HepG2 (cell line): ENCODE measurements around the gene ZIC2. TPM values are rescaled to one million over a fixed set of nuclear protein-coding genes. Genes with fewer than 3 reads are reported as not detected.

Experiments used
- ATAC-seq: fragments of 200-7000 bp; cut with Tn5 transposase; 3 replicates; pipeline ENCODE4 v1.9.1; 2020; ENCODE audit warnings: mild to moderate bottlenecking, moderate library complexity
- Bru-seq: library from RNA; stranded (reverse); fragments of 400-500 nt; gene quantifications from one replicate; lab custom pipeline; 2021; lab: Mats Ljungman, UMichigan
- BruChase-seq, 2 experiments: library from RNA; stranded (reverse); fragments of 400-500 nt; gene quantifications; one replicate each; lab custom pipeline; 2021; lab: Mats Ljungman, UMichigan
- BruUV-seq: library from RNA; stranded (reverse); fragments of 400-500 nt; replicated peaks from 2 replicates; lab custom pipeline; 2021; lab: Mats Ljungman, UMichigan
- CTCF ChIA-PET: fragments of 300-600 bp; formaldehyde crosslinking; extraction: SDS; loops from one replicate; lab custom pipeline; 2021; ENCODE audit warnings: low total read pairs, inconsistent platforms, low intra/inter-chr PET ratio; lab: Yijun Ruan, JAX
- POLR2A ChIA-PET: fragments of 350-600 bp; sonication (Branson Sonifier 250); formaldehyde crosslinking; loops from one replicate; lab custom pipeline; 2020; ENCODE audit warnings: antibody characterized with exemption, inconsistent platforms; lab: Yijun Ruan, JAX
- DNase-seq: peaks from one replicate; pipeline ENCODE4 v3.0.0-alpha.2; 2015; ENCODE audit warnings: low spot score
- FAIRE-seq: peaks from 3 replicates; lab custom pipeline; 2011; peaks lifted over from hg19 to GRCh38; lab: Jason Lieb, UNC
- H2AFZ ChIP-seq: one replicate; pipeline ENCODE4 v1.6.1; 2011; ENCODE audit warnings: low read length, inconsistent platforms
- H3K27ac ChIP-seq: fragments of 300-600 bp; 3 replicates; pipeline ENCODE4 v1.8.0; 2011; ENCODE audit warnings: mixed run types, mild to moderate bottlenecking, mixed read lengths, low read length, inconsistent platforms; ENCODE audit not compliant: insufficient read depth; ENCODE audit errors: extremely low read length
- H3K27me3 ChIP-seq, 2 experiments: fragments of 200-600 bp in 1 of 2; 2 replicates in 1 of 2; 3 replicates in 1 of 2; pipeline versions ENCODE4 v1.6.0 to v1.8.0; 2011; ENCODE audit warnings: low read length in 2 of 2, mild to moderate bottlenecking in 2 of 2, moderate library complexity in 2 of 2, inconsistent platforms in 1 of 2; ENCODE audit not compliant: insufficient read depth in 2 of 2, control insufficient read depth in 1 of 2
- H3K36me3 ChIP-seq, 2 experiments: fragments of 200-600 bp in 1 of 2; replicated peaks in 1 of 2; 2 replicates in 1 of 2; 3 replicates in 1 of 2; pipeline versions ENCODE4 v1.5.1 to v1.8.0; 2011; ENCODE audit warnings: low read length in 2 of 2, inconsistent platforms in 1 of 2; ENCODE audit not compliant: insufficient read depth in 2 of 2, control insufficient read depth in 1 of 2
- H3K4me1 ChIP-seq: 2 replicates; pipeline ENCODE4 v1.5.1; 2012; ENCODE audit warnings: low read length, inconsistent platforms; ENCODE audit not compliant: insufficient read depth
- H3K4me2 ChIP-seq: 2 replicates; pipeline ENCODE4 v1.6.0; 2011; ENCODE audit warnings: low read depth, low read length, inconsistent platforms
- H3K4me3 ChIP-seq, 3 experiments: fragments of 200-600 bp in 1 of 3; sonication (generic), shearing (Covaris generic) in 1 of 3; replicated peaks in 1 of 3; 2 replicates each; pipeline ENCODE4 v1.5.1; 2011 to 2016; ENCODE audit warnings: low read length in 3 of 3, inconsistent platforms in 2 of 3, low read depth in 2 of 3, mild to moderate bottlenecking in 2 of 3, control low read depth in 1 of 3, mixed read lengths in 1 of 3; ENCODE audit not compliant: insufficient read depth in 1 of 3
- H3K79me2 ChIP-seq: one replicate; pipeline ENCODE4 v1.6.1; 2011; ENCODE audit warnings: low read length, inconsistent platforms; ENCODE audit not compliant: insufficient read depth
- H3K9ac ChIP-seq: 2 replicates; pipeline ENCODE4 v1.6.0; 2011; ENCODE audit warnings: mild to moderate bottlenecking, low read depth, low read length, inconsistent platforms; ENCODE audit not compliant: insufficient read depth
- H3K9me3 ChIP-seq: 2 replicates; pipeline ENCODE4 v1.5.1; 2012; ENCODE audit warnings: mild to moderate bottlenecking, low read length
- H4K20me1 ChIP-seq: 2 replicates; pipeline ENCODE4 v1.6.0; 2011; ENCODE audit warnings: inconsistent platforms, mild to moderate bottlenecking, low read length, moderate library complexity; ENCODE audit not compliant: insufficient read depth
- HNRNPLL ChIP-seq: fragments of 200-400 bp; formaldehyde crosslinking; IDR thresholded peaks from 2 replicates; pipeline ENCODE4 v1.6.1; 2017; ENCODE audit warnings: mild to moderate bottlenecking, low read depth, low read length; ENCODE audit not compliant: poor library complexity, severe bottlenecking
- THAP9 ChIP-seq: sonication (generic); formaldehyde crosslinking; IDR thresholded peaks from 2 replicates; pipeline ENCODE4; 2020; ENCODE audit warnings: missing genetic modification reagents, mild to moderate bottlenecking, borderline replicate concordance
- UBTF ChIP-seq: sonication (generic); formaldehyde crosslinking; IDR thresholded peaks from 2 replicates; pipeline ENCODE4 v1.4.0; 2020; ENCODE audit warnings: mild to moderate bottlenecking, missing genetic modification reagents
- ZNF724P ChIP-seq: sonication (generic); formaldehyde crosslinking; IDR thresholded peaks from 2 replicates; pipeline ENCODE4 v1.8.0; 2022; ENCODE audit warnings: missing genetic modification reagents, borderline replicate concordance
- WGBS: methylation state at CpG from one replicate; pipeline ENCODE4 v1.1.6; 2017; ENCODE audit warnings: low lambda C conversion rate; 5-methylcytosine and 5-hydroxymethylcytosine counted together
- in situ Hi-C: cut with HindIII; loops from 2 replicates; pipeline ENCODE4 v1.10.0; 2017; ENCODE audit warnings: low pct_unique_long_range_greater_than_20kb; ENCODE audit not compliant: extremely low pct_ligation_motif_present
- intact Hi-C: fragments of 100-400 bp; cut with micrococcal nuclease; formaldehyde crosslinking; loops from one replicate; pipeline ENCODE4 v1.10.0; 2022; ENCODE audit not compliant: unreplicated experiment
- long read RNA-seq, 2 experiments: library from RNA in 1 of 2; library from polyadenylated mRNA in 1 of 2; stranded (forward) in 1 of 2; unstranded in 1 of 2; transcript quantifications; one replicate each; pipeline ENCODE4 v2.0.0, GENCODE V29; 2019 to 2022
- polyA minus RNA-seq, 3 experiments: library from RNA; depleted of rRNA, polyadenylated mRNA; stranded (reverse); fragments of >200 nt; gene quantifications; 2 replicates each; pipeline ENCODE4 v1.2.3, GENCODE V29; 2011; ENCODE audit warnings: low replicate concordance in 1 of 3
- polyA plus RNA-seq, 8 experiments: library from polyadenylated mRNA; depleted of rRNA in 3 of 8; stranded (reverse) in 7 of 8; unstranded in 1 of 8; fragments of >200 nt; fragmentation: Illumina TruSeq in 4 of 8; extraction: Trizol in 4 of 8; gene quantifications; 2 replicates each; pipeline versions ENCODE4 v1.2.1 to v1.2.3, GENCODE V29; 2011 to 2016; ENCODE audit warnings: low read depth in 4 of 8, missing spikeins in 1 of 8, mixed read lengths in 1 of 8; ENCODE audit not compliant: insufficient read depth in 1 of 8
- total RNA-seq, 5 experiments: library from RNA; depleted of rRNA; stranded (reverse); fragments of >200 nt; fragmentation: Illumina TruSeq; extraction: Trizol; gene quantifications; 2 replicates each; pipeline ENCODE4 v1.2.3, GENCODE V29; 2016; ENCODE audit warnings: low read depth in 1 of 5
- TF ChIP-seq, protein P1 (sequence below): sonication (generic); formaldehyde crosslinking; IDR thresholded peaks from 2 replicates; pipeline ENCODE4 v1.8.0; 2022; ENCODE audit warnings: low read depth, missing genetic modification reagents

Gene ZIC2
- total RNA-seq (2016; rRNA removed; fragmentation: Illumina TruSeq; extraction: Trizol) (not detected in 2 replicates), polyA plus RNA-seq (2011; rRNA removed) (0.12 and 0.13 TPM in 2 replicates), polyA minus RNA-seq (2011; rRNA and poly(A)+ RNA removed; ENCODE audit: low replicate concordance) (0.18 and 5.2 TPM in 2 replicates), Bru-seq, nascent RNA (percentile 29 among the genes with signal in this experiment), BruChase-seq, experiment 1, labeled RNA remaining after a 6-hour chase (percentile 34 among the genes with signal in this experiment), BruChase-seq, experiment 2, labeled RNA remaining after a 2-hour chase (percentile 36 among the genes with signal in this experiment)
- total RNA-seq (2016; cell fraction: cytosol; rRNA removed; fragmentation: Illumina TruSeq; extraction: Trizol; ENCODE audit: low read depth) = not detected in 2 replicates
- 0.06 TPM in 1 of 2 replicates, not detected in the other for total RNA-seq (2016; cell fraction: insoluble cytoplasmic fraction; rRNA removed; fragmentation: Illumina TruSeq; extraction: Trizol)
- total RNA-seq (2016; cell fraction: membrane; rRNA removed; fragmentation: Illumina TruSeq; extraction: Trizol) = not detected in 2 replicates
- not detected in 2 replicates for total RNA-seq (2016; cell fraction: nucleus; rRNA removed; fragmentation: Illumina TruSeq; extraction: Trizol)
- polyA plus RNA-seq (2011; cell fraction: cytosol; rRNA removed) = 0.06 and 0.11 TPM in 2 replicates
- polyA plus RNA-seq (2011; cell fraction: nucleus; rRNA removed) = 0.29 and 0.32 TPM in 2 replicates
- 0.17 and 0.24 TPM in 2 replicates for polyA plus RNA-seq (2012)
- not detected in 2 replicates for polyA plus RNA-seq (2016; cell fraction: cytosol; fragmentation: Illumina TruSeq; extraction: Trizol; ENCODE audit: low read depth)
- 0.08 TPM in 2 replicates for polyA plus RNA-seq (2016; cell fraction: insoluble cytoplasmic fraction; fragmentation: Illumina TruSeq; extraction: Trizol; ENCODE audit: low read depth)
- polyA plus RNA-seq (2016; cell fraction: membrane; fragmentation: Illumina TruSeq; extraction: Trizol; ENCODE audit: low read depth) = not detected in 2 replicates
- not detected in 2 replicates for polyA plus RNA-seq (2016; cell fraction: nucleus; fragmentation: Illumina TruSeq; extraction: Trizol; ENCODE audit: insufficient read depth, low read depth)
- 0.53 and 0.59 TPM in 2 replicates for polyA minus RNA-seq (2011; cell fraction: cytosol; rRNA and poly(A)+ RNA removed)
- polyA minus RNA-seq (2011; cell fraction: nucleus; rRNA and poly(A)+ RNA removed) = 0.13 TPM in 1 of 2 replicates, not detected in the other
- long read RNA-seq, experiment 1 = 0 reads
- long read RNA-seq, experiment 2, partial matches to known transcripts = 0 of 1 reads
- long read RNA-seq, experiment 2, other reads (novel, unspliced or antisense) = 1 of 1 reads

DNA sequence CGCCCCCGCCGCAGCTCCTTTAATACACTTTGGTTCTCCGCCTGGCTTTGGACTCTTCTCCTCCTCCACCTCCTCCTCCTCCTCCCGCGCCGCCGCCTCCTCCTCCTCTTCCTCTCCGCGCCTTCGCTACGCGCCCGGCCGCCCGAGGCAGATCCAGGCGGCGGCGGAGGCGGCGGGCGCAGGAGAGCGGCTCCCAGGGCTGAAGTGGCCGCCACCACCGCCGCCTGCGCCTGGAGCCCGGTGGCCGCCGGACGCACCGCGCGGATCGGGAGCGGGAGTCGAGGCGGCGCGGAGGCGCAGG lies at the start of gene ZIC2:
Gene ZIC2 (plus strand): TSS at position 50 of the 301 bp plus-strand sequence. CDS start 281 bp downstream, outside the sequence.
- H3K4me3 ChIP-seq = peak within 1 kb of the TSS; percentile 47 to 73 (median 48); a peak in 5 of 6 replicates
- H3K9me3 ChIP-seq = no peaks in the 10 kb centered on the region
- TF ChIP-seq HNRNPLL (peak; percentile 40), ZNF724P (CRISPR knock-in tag) (no peak), UBTF (peak; percentile 7; the same call in 1 of the 2 replicates), THAP9 (CRISPR knock-in tag) (no peak)
- TF ChIP-seq, protein P1, sequence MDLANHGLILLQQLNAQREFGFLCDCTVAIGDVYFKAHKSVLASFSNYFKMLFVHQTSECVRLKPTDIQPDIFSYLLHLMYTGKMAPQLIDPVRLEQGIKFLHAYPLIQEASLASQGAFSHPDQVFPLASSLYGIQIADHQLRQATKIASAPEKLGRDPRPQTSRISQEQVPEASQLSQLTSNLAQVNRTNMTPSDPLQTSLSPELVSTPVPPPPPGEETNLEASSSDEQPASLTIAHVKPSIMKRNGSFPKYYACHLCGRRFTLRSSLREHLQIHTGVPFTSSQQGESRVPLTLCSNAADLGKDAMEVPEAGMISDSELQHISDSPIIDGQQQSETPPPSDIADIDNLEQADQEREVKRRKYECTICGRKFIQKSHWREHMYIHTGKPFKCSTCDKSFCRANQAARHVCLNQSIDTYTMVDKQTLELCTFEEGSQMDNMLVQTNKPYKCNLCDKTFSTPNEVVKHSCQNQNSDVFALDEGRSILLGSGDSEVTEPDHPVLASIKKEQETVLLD (CRISPR knock-in tag) = 0 out of 2 replicates have a peak, but pooled peaks have one; percentile 8
- TF ChIP-seq, all 625 proteins: peak for 3
- peak within 1 kb of the TSS; percentile 84 for H3K4me2 ChIP-seq
- no peak within 1 kb of the TSS for H3K9ac ChIP-seq
- ATAC-seq (peak; percentile 30), DNase-seq (no peak), FAIRE-seq (no peak)
- H2AFZ ChIP-seq = no peak within 1 kb of the TSS
- intact Hi-C loops (loop anchor here (1.0 to 10.0 kb wide), 2 partner anchors 107 to 533 kb away; no protein-coding TSS in a partner anchor), in situ Hi-C loops (loop anchor here (10.0 kb wide), 1 partner anchor 253 kb away; no protein-coding TSS in a partner anchor)
- peaks cover 7 to 62% of the 10 kb centered on the region in 2 experiments; a peak in 4 of 5 replicates for H3K27me3 ChIP-seq
- no TSS peak for BruUV-seq
- H3K27ac ChIP-seq = no peak within 1 kb of the TSS
- no peaks in the 10 kb centered on the region for H3K36me3 ChIP-seq
- no peaks in the 10 kb centered on the region for H3K79me2 ChIP-seq
- ChIA-PET CTCF (no interaction called here), POLR2A (interaction anchor here (0.6 kb wide), 1 partner anchor 56 kb away, joined by 3 read pairs; no protein-coding TSS in a partner anchor)
- peaks cover 38% of the 10 kb centered on the region for H3K4me1 ChIP-seq
- H4K20me1 ChIP-seq = no peaks in the 10 kb centered on the region
- WGBS = 0% methylated on average over 19 of the region's 41 CpGs
